ENCODE data around the gene SAG.

SAG gene

DNA sequence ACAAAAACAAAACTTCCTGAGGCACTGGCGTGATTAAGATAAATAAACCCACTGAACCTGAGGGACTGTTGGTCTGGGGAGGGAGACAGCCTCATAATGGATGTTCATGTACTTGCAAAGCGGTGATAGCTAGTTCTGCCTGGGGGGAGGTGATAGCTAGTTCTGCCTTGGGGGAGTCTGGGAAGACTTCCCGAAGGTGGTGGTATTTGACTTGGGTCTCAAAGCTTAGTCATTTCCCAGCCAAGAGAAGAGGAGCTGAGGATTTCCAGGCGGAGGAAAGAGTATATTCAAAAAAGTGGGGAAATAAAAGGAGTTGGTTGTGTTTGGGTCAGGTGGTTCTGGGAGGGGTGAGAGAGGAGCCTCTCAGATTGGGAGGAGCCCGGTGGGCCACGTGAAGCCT is 71.4 kb downstream of the SAG start:
- Histone ChIP-seq H3K4me1 (ENCODE audit: control insufficient read depth, insufficient read depth, low read length) (peaks cover 1% of the 10 kb centered on the region), H3K27ac (ENCODE audit: low read length) (no peak overlapping the region), H3K36me3 (ENCODE audit: control insufficient read depth in 2 of 2, insufficient read depth in 2 of 2, low read length in 2 of 2) (no peaks in the 10 kb centered on the region), H3K9ac (ENCODE audit: low read length in 2 of 2) (no peak overlapping the region), H3K9me3 (ENCODE audit: control insufficient read depth in 2 of 2, low read length in 2 of 2) (no peaks in the 10 kb centered on the region), H3K27me3 (ENCODE audit: control insufficient read depth in 1 of 2, insufficient read depth in 2 of 2, low read length in 2 of 2) (no peaks in the 10 kb centered on the region), H3K4me3 (ENCODE audit: low read length in 2 of 2) (no peak overlapping the region)

DNA sequence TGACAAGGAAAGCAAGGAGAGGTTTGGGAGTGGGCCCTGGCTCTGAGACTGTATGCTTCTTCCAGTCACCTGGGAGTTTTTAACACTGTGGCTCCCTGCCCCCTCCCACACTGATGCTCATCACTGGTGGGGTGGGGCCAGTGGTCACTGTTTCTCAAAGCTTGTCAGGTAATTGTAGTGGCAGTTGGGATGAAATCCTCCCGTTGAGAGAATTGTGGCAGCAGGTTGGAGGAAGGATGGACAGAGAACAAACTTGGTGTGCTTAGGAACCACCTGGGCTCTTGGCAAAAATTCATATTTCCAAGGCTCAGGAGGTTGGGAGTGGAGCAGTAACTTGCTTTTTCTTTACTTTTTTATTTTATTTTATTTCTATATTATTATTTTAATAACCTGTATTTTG is 71.8 kb downstream of the SAG start:
- no peaks in the 10 kb centered on the region for H3K9me3 ChIP-seq (ENCODE audit: control insufficient read depth in 2 of 2, low read length in 2 of 2)
- H3K4me3 ChIP-seq (ENCODE audit: low read length in 2 of 2), result no peak overlapping the region
- H3K27me3 ChIP-seq (ENCODE audit: control insufficient read depth in 1 of 2, insufficient read depth in 2 of 2, low read length in 2 of 2), result no peaks in the 10 kb centered on the region
- H3K4me1 ChIP-seq (ENCODE audit: control insufficient read depth, insufficient read depth, low read length), result peaks cover 5% of the 10 kb centered on the region
- H3K27ac ChIP-seq (ENCODE audit: low read length), result no peak overlapping the region
- no peaks in the 10 kb centered on the region for H3K36me3 ChIP-seq (ENCODE audit: control insufficient read depth in 2 of 2, insufficient read depth in 2 of 2, low read length in 2 of 2)
- H3K9ac ChIP-seq (ENCODE audit: low read length in 2 of 2), result no peak overlapping the region

DNA sequence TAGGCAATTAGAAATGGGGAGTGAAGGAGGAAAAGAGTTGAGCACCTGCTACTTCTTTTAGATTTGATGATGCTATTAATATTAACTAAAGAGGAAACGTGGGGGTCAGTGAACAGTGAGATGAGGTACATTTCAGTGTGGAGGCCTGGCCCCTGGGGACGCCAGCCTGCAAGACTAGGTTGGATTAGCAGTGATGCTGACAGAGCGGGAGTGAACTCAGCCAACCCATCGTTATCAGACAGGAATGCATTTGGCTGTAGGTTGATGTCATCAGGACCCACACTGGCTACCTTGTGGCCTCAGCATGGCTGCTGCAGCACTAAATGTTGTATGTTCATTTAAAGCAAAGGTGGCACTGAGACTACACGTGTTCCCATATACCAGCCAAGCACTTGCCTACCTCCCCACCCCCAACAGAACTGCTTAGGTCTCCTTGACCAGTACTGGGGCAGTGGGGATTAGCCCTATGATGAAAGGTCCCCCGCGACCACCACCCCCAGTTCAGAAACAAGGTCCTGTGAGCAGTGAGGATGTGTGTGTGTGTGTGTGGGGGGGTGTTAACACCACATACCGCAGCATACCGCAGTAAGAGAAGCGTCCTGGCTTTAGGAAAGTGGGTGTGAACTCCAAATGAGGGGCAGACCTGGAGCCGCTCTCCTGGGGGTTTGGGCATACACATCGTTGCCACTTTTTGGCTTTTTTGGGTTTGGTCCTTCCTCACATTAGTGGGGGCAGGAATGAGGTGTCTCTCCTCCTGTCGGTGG is 72.7 kb downstream of the SAG start:
- Histone ChIP-seq H3K9ac (ENCODE audit: low read length in 2 of 2) (no peak overlapping the region), H3K4me3 (ENCODE audit: low read length in 2 of 2) (no peak overlapping the region), H3K36me3 (ENCODE audit: control insufficient read depth in 2 of 2, insufficient read depth in 2 of 2, low read length in 2 of 2) (no peaks in the 10 kb centered on the region), H3K9me3 (ENCODE audit: control insufficient read depth in 2 of 2, low read length in 2 of 2) (no peaks in the 10 kb centered on the region), H3K27me3 (ENCODE audit: control insufficient read depth in 1 of 2, insufficient read depth in 2 of 2, low read length in 2 of 2) (no peaks in the 10 kb centered on the region), H3K27ac (ENCODE audit: low read length) (no peak overlapping the region), H3K4me1 (ENCODE audit: control insufficient read depth, insufficient read depth, low read length) (peaks cover 13% of the 10 kb centered on the region)

GRCh38 chr2:233380995-233381637 is 73.5 kb downstream of the SAG start:
- Histone ChIP-seq H3K36me3 (ENCODE audit: control insufficient read depth in 2 of 2, insufficient read depth in 2 of 2, low read length in 2 of 2) (no peaks in the 10 kb centered on the region), H3K27ac (ENCODE audit: low read length) (no peak overlapping the region), H3K9ac (ENCODE audit: low read length in 2 of 2) (no peak overlapping the region), H3K4me1 (ENCODE audit: control insufficient read depth, insufficient read depth, low read length) (peaks cover 21% of the 10 kb centered on the region), H3K27me3 (ENCODE audit: control insufficient read depth in 1 of 2, insufficient read depth in 2 of 2, low read length in 2 of 2) (no peaks in the 10 kb centered on the region), H3K9me3 (ENCODE audit: control insufficient read depth in 2 of 2, low read length in 2 of 2) (no peaks in the 10 kb centered on the region), H3K4me3 (ENCODE audit: low read length in 2 of 2) (no peak overlapping the region)

GRCh38 chr2:233381638-233381995 is 74.0 kb downstream of the SAG start:
- Histone ChIP-seq H3K9ac (ENCODE audit: low read length in 2 of 2) (no peak overlapping the region), H3K27me3 (ENCODE audit: control insufficient read depth in 1 of 2, insufficient read depth in 2 of 2, low read length in 2 of 2) (no peaks in the 10 kb centered on the region), H3K9me3 (ENCODE audit: control insufficient read depth in 2 of 2, low read length in 2 of 2) (no peaks in the 10 kb centered on the region), H3K4me3 (ENCODE audit: low read length in 2 of 2) (no peak overlapping the region), H3K36me3 (ENCODE audit: control insufficient read depth in 2 of 2, insufficient read depth in 2 of 2, low read length in 2 of 2) (no peaks in the 10 kb centered on the region), H3K27ac (ENCODE audit: low read length) (no peak overlapping the region), H3K4me1 (ENCODE audit: control insufficient read depth, insufficient read depth, low read length) (peaks cover 26% of the 10 kb centered on the region)

- Histone ChIP-seq H3K27ac (ENCODE audit: low read length) (peak overlapping the region; percentile 99), H3K4me3 (ENCODE audit: low read length in 2 of 2) (no peak overlapping the region), H3K36me3 (ENCODE audit: control insufficient read depth in 2 of 2, insufficient read depth in 2 of 2, low read length in 2 of 2) (no peaks in the 10 kb centered on the region), H3K4me1 (ENCODE audit: control insufficient read depth, insufficient read depth, low read length) (peaks cover 44% of the 10 kb centered on the region), H3K27me3 (ENCODE audit: control insufficient read depth in 1 of 2, insufficient read depth in 2 of 2, low read length in 2 of 2) (no peaks in the 10 kb centered on the region), H3K9ac (ENCODE audit: low read length in 2 of 2) (no peak overlapping the region), H3K9me3 (ENCODE audit: control insufficient read depth in 2 of 2, low read length in 2 of 2) (no peaks in the 10 kb centered on the region)
Measured at GRCh38 chr2:233384015-233384414, 76.4 kb downstream of the SAG start.

DNA sequence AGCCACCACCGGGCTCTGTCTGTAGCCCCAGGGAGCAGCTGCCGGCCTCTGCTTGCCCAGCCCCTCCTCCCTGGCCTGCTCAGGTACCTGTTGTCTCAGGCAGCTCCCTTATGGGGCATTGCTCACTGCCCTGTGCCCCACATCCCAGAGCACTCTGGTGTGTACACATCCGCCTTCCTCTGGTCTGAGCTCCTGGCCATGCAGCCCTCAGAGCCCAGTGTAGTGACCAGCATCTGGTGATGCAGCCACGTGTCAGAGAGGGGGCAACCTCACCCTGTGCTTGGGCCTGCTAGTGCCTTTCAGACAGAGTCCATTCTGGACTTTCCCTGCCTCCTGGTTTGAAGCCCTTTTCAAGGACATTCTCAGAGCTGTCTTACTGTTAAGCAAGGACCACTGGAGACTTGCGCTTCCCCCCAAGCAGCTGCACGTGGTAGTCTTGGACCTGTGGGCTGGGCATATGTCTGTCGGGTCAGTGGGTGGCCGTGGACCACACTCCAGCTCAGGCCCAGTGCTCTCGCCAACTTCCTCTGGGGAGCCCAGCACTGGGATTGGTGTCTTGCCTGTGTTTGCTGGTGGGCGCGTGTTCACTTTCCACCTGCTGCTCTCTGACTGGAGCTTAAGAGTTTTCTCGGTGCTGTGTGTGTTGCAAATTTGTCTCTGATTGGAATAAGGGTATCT is 77.3 kb downstream of the SAG start:
- H3K36me3 ChIP-seq (ENCODE audit: control insufficient read depth in 2 of 2, insufficient read depth in 2 of 2, low read length in 2 of 2), result no peaks in the 10 kb centered on the region
- H3K4me1 ChIP-seq (ENCODE audit: control insufficient read depth, insufficient read depth, low read length), result peaks cover 44% of the 10 kb centered on the region
- H3K27me3 ChIP-seq (ENCODE audit: control insufficient read depth in 1 of 2, insufficient read depth in 2 of 2, low read length in 2 of 2), result no peaks in the 10 kb centered on the region
- H3K9ac ChIP-seq (ENCODE audit: low read length in 2 of 2), result no peak overlapping the region
- H3K9me3 ChIP-seq (ENCODE audit: control insufficient read depth in 2 of 2, low read length in 2 of 2), result no peaks in the 10 kb centered on the region
- no peak overlapping the region for H3K4me3 ChIP-seq (ENCODE audit: low read length in 2 of 2)
- H3K27ac ChIP-seq (ENCODE audit: low read length), result peak overlapping the region; percentile 99

GRCh38 chr2:233385489-233386044 is 78.0 kb downstream of the SAG start:
- H3K27ac ChIP-seq (ENCODE audit: low read length), result peak overlapping the region; percentile 99
- peaks cover 44% of the 10 kb centered on the region for H3K4me1 ChIP-seq (ENCODE audit: control insufficient read depth, insufficient read depth, low read length)
- H3K36me3 ChIP-seq (ENCODE audit: control insufficient read depth in 2 of 2, insufficient read depth in 2 of 2, low read length in 2 of 2), result no peaks in the 10 kb centered on the region
- no peaks in the 10 kb centered on the region for H3K9me3 ChIP-seq (ENCODE audit: control insufficient read depth in 2 of 2, low read length in 2 of 2)
- H3K4me3 ChIP-seq (ENCODE audit: low read length in 2 of 2), result no peak overlapping the region
- no peaks in the 10 kb centered on the region for H3K27me3 ChIP-seq (ENCODE audit: control insufficient read depth in 1 of 2, insufficient read depth in 2 of 2, low read length in 2 of 2)
- peak overlapping the region; percentile 21 to 65 for H3K9ac ChIP-seq (ENCODE audit: low read length in 2 of 2)

GRCh38 chr2:233386382-233387041 is 78.9 kb downstream of the SAG start:
- peak overlapping the region; percentile 99 for H3K27ac ChIP-seq (ENCODE audit: low read length)
- no peaks in the 10 kb centered on the region for H3K27me3 ChIP-seq (ENCODE audit: control insufficient read depth in 1 of 2, insufficient read depth in 2 of 2, low read length in 2 of 2)
- H3K9ac ChIP-seq (ENCODE audit: low read length in 2 of 2), result peak overlapping the region; percentile 65 to 86
- peak overlapping the region; percentile 33 to 64 for H3K4me3 ChIP-seq (ENCODE audit: low read length in 2 of 2)
- no peaks in the 10 kb centered on the region for H3K9me3 ChIP-seq (ENCODE audit: control insufficient read depth in 2 of 2, low read length in 2 of 2)
- peaks cover 44% of the 10 kb centered on the region for H3K4me1 ChIP-seq (ENCODE audit: control insufficient read depth, insufficient read depth, low read length)
- H3K36me3 ChIP-seq (ENCODE audit: control insufficient read depth in 2 of 2, insufficient read depth in 2 of 2, low read length in 2 of 2), result no peaks in the 10 kb centered on the region

DNA sequence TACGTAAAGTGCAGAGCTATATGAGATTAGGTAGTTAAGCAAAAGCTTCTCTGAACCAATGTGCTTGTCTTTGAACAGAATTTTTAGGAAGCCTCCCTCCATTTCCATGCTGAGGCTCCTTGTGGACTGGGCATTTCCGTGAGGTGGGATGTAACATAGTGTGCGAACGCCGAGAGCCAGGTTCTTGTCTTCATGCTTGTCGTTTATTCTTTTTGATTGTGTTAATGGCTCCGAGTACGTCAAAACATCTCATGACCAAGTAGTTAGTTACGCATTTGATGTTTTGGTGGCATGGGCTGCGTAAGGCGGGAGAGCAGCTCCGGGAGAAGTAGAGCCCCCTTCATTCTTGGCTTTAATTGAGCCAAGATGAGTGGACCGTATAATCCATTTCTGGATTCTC is 79.6 kb downstream of the SAG start:
- H3K36me3 ChIP-seq (ENCODE audit: control insufficient read depth in 2 of 2, insufficient read depth in 2 of 2, low read length in 2 of 2), result no peaks in the 10 kb centered on the region
- peaks cover 44% of the 10 kb centered on the region for H3K4me1 ChIP-seq (ENCODE audit: control insufficient read depth, insufficient read depth, low read length)
- peak overlapping the region; percentile 99 for H3K27ac ChIP-seq (ENCODE audit: low read length)
- H3K9ac ChIP-seq (ENCODE audit: low read length in 2 of 2), result peak overlapping the region; percentile 65 to 86
- peak overlapping the region; percentile 33 to 64 for H3K4me3 ChIP-seq (ENCODE audit: low read length in 2 of 2)
- H3K9me3 ChIP-seq (ENCODE audit: control insufficient read depth in 2 of 2, low read length in 2 of 2), result no peaks in the 10 kb centered on the region
- H3K27me3 ChIP-seq (ENCODE audit: control insufficient read depth in 1 of 2, insufficient read depth in 2 of 2, low read length in 2 of 2), result no peaks in the 10 kb centered on the region

Measured in stomach smooth muscle (tissue), 2 donors.